ENCODE results near the gene KCNA2.

Gene KCNA2

GRCh38 chr1:110605901-110606656 lies at the start of gene KCNA2:
TSS of gene KCNA2 (minus strand) at chr1:110606358. CDS start at chr1:110604782, 1,576 bp downstream.
- DNase-seq (ENCODE audit: low read depth), result no peak

GRCh38 chr1:110650609-110651008 lies 44.5 kb upstream of the KCNA2 start:
- no peak for DNase-seq (ENCODE audit: low read depth)

- DNase-seq (ENCODE audit: low read depth), result no peak
Measured at GRCh38 chr1:110648417-110648816, 42.3 kb upstream of the KCNA2 start.

GRCh38 chr1:110647254-110647891 lies 41.2 kb upstream of the KCNA2 start:
- no peak for DNase-seq (ENCODE audit: low read depth)

GRCh38 chr1:110645821-110646735 lies 39.9 kb upstream of the KCNA2 start:
- no peak for DNase-seq (ENCODE audit: low read depth)

- DNase-seq (ENCODE audit: low read depth), result no peak
Measured at GRCh38 chr1:110645211-110645610, 39.1 kb upstream of the KCNA2 start.

GRCh38 chr1:110643879-110644472 lies 37.8 kb upstream of the KCNA2 start:
- no peak for DNase-seq (ENCODE audit: low read depth)

GRCh38 chr1:110639724-110640386 lies 33.7 kb upstream of the KCNA2 start:
- DNase-seq (ENCODE audit: low read depth), result no peak

- no peak for DNase-seq (ENCODE audit: low read depth)
Measured at GRCh38 chr1:110638556-110638955, 32.4 kb upstream of the KCNA2 start.

GRCh38 chr1:110638058-110638457 lies 31.9 kb upstream of the KCNA2 start:
- DNase-seq (ENCODE audit: low read depth), result no peak

- no peak for DNase-seq (ENCODE audit: low read depth)
Measured at GRCh38 chr1:110637475-110637874, 31.3 kb upstream of the KCNA2 start.

- no peak for DNase-seq (ENCODE audit: low read depth)
Measured at GRCh38 chr1:110636149-110636935, 30.2 kb upstream of the KCNA2 start.

GRCh38 chr1:110635434-110635833 lies 29.3 kb upstream of the KCNA2 start:
- no peak for DNase-seq (ENCODE audit: low read depth)

GRCh38 chr1:110634455-110635311 lies 28.5 kb upstream of the KCNA2 start:
- DNase-seq (ENCODE audit: low read depth), result peak; percentile 59

GRCh38 chr1:110634086-110634454 lies 27.9 kb upstream of the KCNA2 start:
- DNase-seq (ENCODE audit: low read depth), result no peak

- DNase-seq (ENCODE audit: low read depth), result no peak
Measured at GRCh38 chr1:110633646-110634030, 27.5 kb upstream of the KCNA2 start.

GRCh38 chr1:110631836-110632620 lies 25.9 kb upstream of the KCNA2 start:
- DNase-seq (ENCODE audit: low read depth), result no peak

- peak; percentile 69 for DNase-seq (ENCODE audit: low read depth)
Measured at GRCh38 chr1:110630839-110631663, 24.9 kb upstream of the KCNA2 start.
